Tibial nerve (tissue), 3 donors: ENCODE results near the gene STIL.

Experiments
- POLR2A ChIP-seq, 2 donors: fragments of 450-650 bp; IDR thresholded peaks; one replicate each; pipeline ENCODE4 v1.6.1; 2017; ENCODE audit warnings: antibody characterized with exemption in 2 of 2, mild to moderate bottlenecking in 2 of 2, moderate library complexity in 2 of 2
- TF ChIP-seq, protein P1 (sequence below), 5 experiments: fragments of 200-600 bp in 3 of 5; fragments of 450-650 bp in 2 of 5; sonication (generic) in 3 of 5; IDR thresholded peaks; one replicate each; pipeline ENCODE4 v1.5.1; 2016 to 2019; ENCODE audit warnings: antibody characterized with exemption in 5 of 5, mild to moderate bottlenecking in 3 of 5, moderate library complexity in 2 of 5

DNA sequence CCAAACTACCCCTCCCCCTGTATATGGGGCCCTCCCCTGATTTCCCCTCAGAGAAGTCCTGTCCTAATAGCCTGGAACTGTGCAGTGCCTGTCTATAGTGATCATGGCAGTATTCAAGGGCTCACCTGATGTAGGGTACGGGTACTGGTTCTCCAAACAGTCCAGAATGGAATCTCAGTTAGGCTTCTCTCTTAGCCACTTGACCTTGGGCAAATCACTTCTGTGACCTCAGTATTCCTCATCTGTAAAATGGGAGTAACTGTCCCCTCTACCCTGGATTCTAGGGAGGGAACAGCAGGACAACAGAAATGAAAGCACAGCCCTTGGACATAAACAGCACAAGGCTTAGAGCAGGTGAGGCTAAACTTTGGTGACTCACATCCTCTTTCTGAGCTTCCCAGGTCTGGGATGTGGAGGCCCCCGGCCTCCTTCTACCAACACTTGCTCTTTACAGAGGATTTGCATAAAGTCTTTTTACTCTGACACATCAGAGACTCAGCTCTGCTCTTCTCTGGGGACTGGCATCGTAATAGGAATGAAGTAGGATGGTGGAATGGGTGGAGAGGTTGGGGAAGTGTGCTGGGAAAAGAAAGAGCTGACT lies 104.1 kb downstream of the STIL start:
- TF ChIP-seq, protein P1, sequence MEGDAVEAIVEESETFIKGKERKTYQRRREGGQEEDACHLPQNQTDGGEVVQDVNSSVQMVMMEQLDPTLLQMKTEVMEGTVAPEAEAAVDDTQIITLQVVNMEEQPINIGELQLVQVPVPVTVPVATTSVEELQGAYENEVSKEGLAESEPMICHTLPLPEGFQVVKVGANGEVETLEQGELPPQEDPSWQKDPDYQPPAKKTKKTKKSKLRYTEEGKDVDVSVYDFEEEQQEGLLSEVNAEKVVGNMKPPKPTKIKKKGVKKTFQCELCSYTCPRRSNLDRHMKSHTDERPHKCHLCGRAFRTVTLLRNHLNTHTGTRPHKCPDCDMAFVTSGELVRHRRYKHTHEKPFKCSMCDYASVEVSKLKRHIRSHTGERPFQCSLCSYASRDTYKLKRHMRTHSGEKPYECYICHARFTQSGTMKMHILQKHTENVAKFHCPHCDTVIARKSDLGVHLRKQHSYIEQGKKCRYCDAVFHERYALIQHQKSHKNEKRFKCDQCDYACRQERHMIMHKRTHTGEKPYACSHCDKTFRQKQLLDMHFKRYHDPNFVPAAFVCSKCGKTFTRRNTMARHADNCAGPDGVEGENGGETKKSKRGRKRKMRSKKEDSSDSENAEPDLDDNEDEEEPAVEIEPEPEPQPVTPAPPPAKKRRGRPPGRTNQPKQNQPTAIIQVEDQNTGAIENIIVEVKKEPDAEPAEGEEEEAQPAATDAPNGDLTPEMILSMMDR (IDR thresholded peaks at IDR 0.05), result no peak
- TF ChIP-seq POLR2A (IDR thresholded peaks at IDR 0.05), result no peak
